ENCODE data around the gene EZH1.

Gene EZH1

DNA sequence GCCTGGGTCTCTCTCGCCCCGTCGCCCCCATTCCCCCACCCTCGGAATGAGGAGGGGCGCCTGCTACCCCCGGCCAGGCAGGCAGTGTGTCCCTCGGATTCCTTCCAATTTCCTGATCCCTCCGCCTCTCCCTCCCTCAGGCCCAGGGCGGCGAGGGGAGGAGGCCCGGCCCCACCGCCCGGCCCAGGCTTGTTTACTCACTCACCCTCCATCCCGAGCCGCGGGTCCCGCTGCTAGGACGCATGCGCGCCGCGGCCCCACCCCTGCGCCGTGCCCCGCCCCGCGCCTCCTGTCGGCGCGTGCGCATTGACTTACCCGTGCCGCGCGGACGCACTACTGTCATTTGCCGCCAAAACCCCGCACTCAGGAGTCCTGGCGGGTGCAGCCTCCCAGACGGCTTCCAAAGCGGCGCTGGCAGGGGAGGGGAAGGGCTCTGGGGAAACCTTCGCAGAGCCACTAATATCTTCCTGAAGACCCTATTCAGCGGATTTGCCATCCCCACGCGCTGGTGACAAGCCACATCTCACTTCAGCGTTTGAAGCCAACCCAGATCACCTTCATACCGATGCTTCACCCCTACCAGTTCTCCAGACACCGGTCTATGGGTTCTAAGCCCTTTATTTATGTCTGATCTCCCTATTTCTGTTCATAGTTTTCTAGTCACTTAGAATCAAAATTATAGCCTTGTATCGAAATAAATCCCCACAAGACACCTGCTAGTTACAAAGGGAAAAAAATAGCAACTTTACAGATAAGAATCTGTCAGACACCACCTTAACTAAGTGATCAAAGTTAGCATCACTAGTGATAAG, at the start of gene EZH1:
TSS of gene EZH1 (minus strand) at position 235 of the 812 bp plus-strand sequence. CDS start 16,099 bp downstream, outside the sequence.
- DNase-seq, result peak; percentile 75

DNA sequence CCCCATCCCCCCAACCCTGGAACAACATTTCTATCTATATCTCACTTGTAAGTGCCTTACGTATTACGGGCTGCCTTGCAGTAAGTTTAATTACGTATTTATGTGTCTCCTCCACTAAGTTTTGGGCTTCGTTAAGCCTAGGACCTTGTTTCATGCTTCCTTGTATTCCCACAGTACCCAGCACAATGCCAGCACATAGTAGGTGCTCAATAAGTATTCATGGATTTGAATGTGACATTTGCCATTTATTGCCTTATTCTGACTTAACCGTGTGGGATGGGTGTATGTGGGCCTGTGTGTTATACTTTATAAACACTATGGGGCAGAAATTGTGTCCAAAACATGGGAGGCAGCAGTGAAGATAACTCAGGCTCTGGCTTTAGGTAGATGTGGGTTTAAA, 47.7 kb upstream of the EZH1 start:
- no peak for DNase-seq

DNA sequence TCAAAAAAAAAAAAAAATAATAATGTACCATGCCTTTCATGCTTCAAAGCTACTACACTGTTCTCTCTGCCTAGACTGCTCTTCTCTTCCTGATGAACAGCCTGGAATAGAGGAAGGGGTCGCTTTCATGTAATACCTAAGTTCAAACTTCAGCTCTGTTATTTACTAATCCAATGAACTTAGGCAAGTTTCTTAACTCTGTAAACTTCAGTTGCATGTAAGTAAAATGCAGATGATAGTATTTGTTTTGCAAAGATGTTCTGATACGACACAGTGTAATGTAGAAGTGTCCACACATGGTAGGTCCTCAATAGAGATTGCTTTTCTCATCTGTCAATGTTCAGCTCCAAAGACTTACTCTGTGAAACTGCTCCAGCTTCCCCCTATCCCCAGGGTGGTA, 47.1 kb upstream of the EZH1 start:
- no peak for DNase-seq

DNA sequence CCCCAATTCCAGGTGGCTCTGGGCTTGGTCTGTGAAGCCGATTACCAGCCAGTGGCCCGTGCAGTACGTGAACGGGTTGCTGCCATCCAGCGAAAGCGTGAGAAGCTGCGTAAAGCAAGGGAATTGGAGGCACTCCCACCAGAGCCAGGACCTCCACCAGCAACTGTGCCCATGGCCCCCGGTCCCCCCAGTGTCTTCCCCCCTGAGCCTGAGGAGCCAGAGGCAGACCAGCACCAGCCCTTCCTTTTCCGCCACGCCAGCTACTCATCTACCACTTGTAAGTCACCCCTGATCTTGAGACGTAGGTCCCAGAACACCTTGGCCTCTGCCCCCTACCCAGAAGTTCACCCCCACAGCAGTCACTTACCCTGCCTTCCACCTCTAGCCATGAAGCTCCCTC, 42.4 kb upstream of the EZH1 start:
- no peak for DNase-seq

DNA sequence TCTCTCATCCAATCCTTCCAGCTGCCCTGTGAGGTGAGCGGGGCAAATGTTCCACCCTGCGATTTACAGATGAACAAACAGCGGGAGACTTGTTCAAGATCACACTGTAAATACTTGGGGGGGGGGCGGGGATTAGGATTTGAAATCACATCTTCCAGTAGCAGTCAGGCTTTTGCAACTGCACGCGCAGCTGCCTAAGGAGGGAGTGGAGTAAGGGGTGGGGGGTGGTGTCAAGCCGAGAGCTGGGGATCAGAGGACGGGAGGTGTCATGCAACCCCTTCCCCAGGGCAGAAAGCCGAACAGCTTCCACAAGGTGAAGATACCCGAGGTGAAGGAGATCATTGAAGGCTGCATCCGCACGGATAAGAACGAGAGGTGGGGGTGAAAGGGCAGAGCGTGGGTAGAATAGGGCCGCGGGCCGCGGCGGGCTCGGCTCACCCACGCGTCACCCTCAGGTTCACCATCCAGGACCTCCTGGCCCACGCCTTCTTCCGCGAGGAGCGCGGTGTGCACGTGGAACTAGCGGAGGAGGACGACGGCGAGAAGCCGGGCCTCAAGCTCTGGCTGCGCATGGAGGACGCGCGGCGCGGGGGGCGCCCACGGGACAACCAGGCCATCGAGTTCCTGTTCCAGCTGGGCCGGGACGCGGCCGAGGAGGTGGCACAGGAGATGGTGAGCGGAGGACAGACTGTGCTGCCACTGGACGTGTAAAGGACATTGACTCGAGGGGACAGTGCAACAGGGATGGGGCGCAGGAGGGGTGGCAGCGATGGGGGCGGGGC, 40.2 kb upstream of the EZH1 start:
- no peak for DNase-seq

DNA sequence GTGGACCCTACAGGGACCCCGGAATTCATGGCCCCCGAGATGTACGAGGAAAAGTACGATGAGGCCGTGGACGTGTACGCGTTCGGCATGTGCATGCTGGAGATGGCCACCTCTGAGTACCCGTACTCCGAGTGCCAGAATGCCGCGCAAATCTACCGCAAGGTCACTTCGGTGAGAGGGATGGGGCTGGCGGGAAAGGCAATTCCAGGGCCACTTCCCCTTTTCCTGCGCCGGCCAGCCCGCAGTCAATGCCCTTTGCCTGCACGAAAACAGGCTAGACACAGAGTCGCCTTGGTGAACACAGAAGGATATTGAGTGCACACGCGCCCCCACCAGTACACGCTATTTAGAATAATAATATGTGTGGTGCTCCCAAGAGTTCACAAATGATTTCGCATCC, 39.6 kb upstream of the EZH1 start:
- DNase-seq, result no peak

DNA sequence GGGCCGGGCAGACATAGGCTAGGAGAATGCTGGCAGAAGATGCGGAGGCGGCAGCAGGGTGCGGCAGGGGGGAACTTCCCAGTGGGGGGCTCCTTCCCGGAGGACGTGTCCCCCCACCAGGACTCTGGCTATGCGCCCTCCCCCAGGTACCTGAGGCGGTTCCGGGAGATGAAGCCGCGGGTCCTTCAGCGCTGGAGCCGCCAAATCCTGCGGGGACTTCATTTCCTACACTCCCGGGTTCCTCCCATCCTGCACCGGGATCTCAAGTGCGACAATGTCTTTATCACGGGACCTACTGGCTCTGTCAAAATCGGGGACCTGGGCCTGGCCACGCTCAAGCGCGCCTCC, 38.9 kb upstream of the EZH1 start:
- no peak for DNase-seq

DNA sequence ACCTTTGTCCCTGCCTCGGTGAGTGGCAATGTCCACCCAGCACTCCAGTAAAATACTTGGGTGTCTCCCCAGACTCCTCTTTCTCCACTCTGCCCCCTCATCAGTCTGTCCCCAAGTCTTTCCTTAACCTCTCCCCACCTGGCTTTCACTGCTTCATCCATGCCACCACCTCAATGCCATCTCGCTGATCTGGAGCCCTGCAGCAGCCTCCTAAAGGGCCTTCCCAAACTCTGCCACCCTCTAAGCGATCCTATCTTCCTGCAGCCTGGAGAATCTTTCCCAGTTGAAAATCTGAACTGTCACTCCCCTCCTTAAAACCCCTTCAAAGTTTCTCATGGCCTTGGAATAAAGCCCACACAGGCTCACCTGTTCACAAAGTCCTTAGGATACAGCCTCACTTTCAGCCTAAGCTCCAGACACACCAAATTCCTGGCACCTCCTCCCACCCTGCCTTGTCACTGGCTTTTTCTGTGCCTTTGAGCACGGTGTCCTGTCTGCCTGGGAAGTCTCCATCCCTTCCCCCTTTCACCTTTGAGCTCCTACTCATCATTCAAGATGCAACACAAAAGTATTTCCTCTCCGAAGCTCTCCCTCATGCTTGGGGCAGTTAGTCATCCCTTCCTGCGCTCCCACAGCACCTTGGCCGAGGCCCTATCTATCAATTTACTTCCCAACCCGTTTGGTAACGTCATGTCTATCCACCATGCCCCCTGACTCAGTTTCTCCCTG, 38.4 kb upstream of the EZH1 start:
- no peak for DNase-seq

DNA sequence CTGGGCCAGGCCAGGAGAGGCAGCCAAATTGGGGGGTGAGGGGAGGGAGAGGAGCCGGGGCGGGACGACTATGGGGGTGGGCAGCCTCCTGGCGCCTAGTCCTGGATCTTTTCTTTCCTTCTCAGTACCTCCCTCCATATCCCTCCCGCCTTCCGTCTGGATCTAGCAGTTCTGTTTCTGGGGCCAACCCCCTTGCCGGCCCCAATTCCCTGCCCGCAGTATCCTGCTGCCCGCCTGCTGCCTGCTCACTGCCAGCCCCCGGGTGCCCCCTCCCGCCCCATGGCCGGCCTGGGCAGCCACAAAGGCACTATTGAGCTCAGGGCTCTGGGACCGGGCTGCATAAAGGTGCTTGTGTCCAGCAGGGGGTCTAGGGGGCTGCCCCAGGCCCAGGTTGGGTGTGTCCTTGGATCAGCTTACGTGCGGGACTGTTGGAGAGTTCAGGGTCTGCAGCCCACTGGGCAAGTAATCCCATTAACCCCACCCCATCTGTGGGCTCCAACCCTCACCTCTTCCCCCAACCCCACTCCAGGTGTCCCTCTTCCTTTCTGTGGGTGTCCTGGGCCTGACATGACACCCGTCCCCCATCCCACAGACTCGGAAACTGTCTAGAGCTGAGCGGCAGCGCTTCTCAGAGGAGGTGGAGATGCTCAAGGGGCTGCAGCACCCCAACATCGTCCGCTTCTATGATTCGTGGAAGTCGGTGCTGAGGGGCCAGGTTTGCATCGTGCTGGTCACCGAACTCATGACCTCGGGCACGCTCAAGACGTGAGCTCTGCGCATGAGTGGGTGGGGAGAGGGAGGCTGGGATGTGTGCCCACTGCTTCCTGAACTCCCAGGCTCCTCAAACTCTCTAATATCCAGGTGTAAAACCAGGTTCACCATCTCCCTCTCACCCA, 37.6 kb upstream of the EZH1 start:
- DNase-seq, result no peak

DNA sequence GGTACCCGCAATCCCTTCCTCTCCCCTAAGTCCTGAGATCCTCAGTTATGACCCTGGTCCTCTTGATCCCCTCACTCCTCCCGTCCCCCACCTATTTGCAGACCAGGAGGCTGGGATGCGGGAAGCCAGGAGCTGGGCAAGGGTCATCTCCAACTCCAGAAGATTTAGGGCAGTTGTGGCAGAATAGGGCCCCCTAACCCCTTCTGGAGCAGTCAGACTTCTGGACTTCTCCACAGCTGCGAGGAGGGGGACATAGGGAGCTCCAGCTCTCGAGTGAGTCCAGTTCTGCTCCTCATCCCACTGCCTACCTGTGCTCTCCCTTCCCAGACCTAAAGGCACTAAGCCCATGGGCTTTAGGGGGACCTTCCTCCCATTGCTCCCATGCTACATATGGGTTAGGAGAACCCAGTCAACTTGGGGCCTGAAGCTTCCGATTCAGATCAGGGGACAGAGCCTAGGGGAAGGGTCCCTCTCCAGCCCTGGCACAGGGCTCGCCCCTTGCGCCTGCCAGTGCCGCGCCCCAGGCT, 36.9 kb upstream of the EZH1 start:
- DNase-seq, result no peak

DNA sequence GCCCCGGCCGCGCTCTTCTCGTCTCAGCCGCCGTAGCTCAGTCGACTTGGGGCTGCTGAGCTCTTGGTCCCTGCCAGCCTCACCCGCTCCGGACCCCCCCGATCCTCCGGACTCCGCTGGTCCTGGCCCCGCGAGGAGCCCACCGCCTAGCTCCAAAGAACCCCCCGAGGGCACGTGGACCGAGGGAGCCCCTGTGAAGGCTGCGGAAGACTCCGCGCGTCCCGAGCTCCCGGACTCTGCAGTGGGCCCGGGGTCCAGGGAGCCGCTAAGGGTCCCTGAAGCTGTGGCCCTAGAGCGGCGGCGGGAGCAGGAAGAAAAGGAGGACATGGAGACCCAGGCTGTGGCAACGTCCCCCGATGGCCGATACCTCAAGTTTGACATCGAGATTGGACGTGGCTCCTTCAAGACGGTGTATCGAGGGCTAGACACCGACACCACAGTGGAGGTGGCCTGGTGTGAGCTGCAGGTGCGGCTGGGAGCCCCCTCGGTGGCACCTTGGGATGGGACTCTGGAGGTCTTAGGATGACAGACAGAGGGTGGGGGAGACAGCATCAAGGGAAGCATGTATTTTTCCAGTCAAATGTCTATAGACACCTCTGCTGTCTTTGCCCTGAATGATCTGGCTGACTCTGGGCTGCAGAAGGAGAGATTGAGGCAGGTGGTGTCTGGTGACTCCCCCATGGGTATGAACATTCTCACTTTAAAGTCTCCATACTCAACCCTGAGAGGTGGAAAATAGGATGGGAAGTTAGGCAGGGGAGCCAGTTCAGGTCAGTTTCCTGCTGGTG, 36.2 kb upstream of the EZH1 start:
- DNase-seq, result no peak

DNA sequence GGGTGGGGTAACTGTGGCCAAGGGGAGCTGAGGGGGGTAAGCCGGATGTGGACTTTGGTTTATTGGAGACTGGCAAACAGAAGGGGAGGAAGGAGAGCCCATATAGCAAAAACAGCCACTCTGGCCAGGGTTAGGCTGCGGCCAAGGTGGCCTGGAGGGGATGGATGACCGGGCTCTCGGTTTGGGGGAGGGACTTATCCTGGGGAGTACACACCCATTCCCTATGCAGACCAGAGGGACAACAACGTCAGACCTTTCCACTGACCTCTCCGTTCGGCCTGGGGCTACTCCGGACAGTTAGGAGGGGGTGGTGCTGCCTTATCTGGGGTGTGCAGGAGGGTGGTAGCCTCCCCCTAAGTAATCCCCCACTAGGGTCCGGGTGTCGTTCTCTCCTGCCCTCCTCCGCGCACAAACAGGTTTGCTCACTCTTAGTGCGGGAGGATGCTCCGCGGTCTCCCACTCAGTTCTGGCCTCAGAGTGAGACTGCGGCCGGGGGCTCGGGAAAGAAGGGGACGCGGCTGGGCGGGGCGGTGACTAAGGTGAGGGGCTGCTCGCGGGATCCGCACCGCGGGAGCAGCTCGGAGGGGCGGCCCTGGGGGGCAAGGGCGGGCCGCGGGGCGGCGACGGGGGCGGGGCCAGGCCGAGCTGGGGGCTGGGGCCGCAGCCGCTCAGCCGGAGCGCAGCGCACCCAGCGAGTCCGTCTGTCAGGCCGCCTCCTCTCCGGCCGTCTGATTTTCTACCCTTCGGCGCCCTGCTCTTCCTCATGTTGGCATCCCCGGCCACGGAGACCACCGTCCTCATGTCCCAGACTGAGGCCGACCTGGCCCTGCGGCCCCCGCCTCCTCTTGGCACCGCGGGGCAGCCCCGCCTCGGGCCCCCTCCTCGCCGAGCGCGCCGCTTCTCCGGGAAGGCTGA, 35.4 kb upstream of the EZH1 start, which contains the start of gene WNK4:
TSS of gene WNK4 (plus strand) at position 675 of the 915 bp plus-strand sequence. CDS start at position 764, 89 bp downstream.
- DNase-seq, result peak; percentile 11

DNA sequence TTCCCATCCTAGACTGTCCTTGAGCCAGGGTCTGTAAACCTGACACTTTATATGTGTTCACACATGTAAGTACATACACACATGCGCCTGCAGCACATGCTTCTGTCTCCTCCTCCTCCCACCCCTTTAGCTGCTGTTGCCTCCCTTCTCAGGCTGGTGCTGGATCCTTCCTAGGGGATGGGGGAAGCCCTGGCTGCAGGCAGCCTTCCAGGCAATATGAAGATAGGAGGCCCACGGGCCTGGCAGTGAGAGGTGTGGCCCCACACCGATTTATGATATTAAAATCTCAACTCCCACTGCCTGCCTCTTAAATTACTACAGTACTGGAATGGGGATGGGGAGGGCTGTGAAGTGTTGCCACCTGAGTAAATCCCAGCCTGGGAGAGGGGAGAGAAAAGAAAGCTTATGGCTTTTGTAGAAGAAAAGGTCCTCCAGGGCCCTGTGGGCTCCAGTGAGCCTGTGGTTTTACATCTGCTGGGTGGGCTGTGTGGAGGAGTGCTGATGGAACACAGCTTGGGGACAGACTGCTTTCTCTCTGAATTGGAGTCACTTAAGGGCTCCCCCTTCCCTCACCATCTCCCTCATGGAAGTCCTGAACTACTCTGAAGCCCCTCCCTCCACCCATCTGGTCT, 34.6 kb upstream of the EZH1 start:
- DNase-seq, result no peak

DNA sequence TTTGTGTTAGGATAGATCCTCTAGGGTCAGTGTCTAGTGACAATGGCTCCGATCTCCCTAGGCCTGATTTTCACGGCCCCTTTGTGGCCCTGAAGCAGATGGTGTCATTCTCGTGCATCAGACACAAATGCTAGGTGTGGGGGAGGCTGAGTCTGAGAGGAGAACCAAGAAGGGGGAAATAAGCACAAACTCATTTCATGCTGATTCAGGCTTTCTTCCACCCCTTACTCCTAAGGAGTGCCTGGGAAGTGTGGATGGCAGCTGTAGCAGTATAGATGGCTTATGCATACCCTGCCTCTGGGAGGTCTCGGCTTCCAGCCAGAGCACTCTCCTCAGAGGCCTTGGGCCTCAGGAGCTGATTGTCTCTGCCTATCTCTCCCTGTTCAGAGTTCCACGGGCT, 33.7 kb upstream of the EZH1 start:
- DNase-seq, result no peak

DNA sequence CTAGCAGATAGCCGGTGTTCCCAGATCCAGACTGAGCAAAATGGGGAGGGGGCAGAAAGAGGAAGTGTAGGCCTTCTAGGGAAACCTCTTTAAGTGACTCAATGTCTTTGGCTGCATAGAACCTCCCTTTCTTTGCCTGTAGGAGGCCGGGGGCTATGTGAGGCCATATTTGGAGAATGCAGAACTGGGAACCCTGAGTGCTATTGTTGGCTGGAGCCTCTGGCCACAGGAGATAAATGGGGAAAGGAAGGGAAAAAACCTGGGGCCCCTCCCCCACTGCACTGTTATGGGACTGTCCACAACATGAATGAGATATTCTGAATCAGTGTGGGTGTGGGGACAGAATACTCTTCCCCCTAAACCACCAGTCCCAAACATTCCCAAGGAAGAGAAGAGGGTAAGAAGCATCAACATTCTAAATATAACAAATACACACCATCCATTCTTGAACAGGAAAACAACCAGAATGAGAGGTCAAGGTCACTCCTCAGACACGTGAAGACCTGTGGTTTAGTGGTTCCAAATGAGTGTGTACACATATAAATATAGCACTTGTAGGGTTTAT, 30.8 kb upstream of the EZH1 start:
- DNase-seq, result no peak

DNA sequence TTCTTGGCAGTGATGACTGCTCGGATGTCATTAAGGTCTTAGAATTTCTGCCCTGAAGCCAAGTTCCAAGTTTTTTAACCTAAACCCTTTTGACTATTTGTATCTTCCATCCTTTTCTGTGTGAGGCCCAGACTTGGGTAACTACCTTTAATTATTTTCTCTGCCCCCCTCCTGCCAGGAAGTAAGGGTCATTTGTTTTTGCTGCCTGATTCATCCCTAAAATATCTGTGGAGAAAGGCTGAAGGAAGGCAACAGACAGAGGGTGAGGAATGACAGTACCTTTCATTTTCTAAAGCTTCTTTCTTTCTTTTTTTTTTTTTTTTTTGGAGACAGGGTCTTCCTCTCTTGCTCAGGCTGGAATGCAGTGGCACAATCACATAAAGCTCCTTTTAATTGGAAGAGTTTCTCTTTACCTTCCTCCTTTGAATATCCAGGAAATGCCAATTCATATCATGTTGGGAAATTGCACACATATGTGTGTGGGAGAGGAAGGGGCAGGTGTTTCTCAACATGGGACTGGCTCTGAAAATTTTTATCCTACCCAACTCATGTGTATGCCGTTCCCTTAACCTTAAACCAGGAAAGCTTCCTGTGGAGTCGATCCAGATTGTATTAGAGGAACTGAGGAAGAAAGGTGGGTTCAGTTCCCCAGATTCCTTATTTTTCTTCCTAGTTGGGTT, 29.4 kb upstream of the EZH1 start:
- DNase-seq, result no peak

DNA sequence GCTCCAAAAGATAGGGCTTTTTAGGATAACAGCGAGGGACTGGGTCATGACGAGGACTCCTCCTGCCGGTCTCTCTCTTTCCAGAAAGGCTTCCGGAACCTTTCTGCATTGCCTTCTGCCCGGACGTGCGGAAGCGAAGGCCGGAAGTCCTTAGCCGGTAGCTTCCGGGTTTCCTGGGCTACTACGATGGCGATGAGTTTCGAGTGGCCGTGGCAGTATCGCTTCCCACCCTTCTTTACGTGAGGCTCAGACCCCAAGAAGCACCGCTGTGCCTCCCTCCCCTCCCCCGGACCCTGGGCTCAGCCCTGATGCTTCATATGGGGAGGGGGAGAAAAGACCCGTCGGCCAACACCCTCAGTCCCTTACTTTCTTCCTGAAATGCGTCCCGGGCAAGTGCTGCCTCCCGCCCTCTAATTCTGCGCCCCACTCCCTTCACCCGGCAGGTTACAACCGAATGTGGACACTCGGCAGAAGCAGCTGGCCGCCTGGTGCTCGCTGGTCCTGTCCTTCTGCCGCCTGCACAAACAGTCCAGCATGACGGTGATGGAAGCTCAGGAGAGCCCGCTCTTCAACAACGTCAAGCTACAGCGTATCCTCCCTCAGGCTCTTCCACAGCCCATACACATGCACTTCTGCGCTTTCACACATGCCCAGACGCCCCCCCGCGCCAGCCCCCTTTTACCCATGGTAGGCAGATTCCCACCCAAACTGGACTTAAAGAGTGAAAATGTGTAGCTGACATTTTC, 28.6 kb upstream of the EZH1 start, which contains the start of gene VPS25:
TSS of gene VPS25 (plus strand) at position 160 of the 746 bp plus-strand sequence. CDS start at position 187, 27 bp downstream.
- peak; percentile 34 for DNase-seq

DNA sequence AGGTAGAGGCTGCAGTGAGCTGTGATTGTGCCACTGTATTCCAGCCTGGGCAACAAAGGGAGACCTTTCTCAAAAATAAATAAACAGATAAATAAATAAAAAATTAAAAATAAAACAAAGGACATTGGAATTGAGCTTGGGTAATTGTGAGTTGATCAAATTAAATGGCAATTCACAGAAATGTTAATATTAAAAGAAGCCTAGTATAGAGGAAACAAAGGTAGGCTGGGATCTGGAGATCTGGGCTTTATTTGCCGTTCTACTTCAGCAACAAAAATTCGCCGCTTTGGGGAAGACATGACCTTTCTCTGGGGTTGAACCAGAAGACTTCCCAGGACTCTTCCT, 28.1 kb upstream of the EZH1 start:
- no peak for DNase-seq

Data from NCI-H524 treated with DMSO at 0.1 percent for 48 hours (cell line).